ENCODE data around the gene UBE3C.

DNA sequence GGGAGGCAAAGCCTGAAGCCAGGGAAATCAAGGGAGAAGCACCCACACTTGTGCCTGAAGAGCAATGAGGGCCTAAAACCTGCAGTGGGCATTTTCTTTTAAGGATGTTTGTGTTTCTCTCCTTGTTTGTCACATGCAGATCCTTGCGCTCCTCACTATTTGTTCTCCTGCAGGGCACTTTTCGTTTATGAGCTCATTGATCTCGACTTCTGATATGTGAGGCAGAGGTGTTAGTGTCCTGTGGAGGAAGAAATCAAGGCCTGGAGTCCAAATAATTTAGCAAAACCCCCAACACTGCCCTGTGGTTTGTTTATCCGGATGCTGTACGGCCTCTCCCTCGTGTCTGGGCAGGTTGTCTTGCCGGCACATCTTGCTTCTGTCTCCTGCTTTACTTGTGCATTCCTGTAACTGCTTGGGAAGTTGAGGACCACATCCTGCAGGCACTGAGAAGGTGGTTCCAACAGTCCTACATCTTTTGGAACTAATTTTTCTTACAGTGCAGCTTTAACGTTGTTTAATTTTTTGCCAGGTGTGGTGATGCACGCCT is 13.7 kb downstream of the UBE3C start:
- TF ChIP-seq, protein P1, sequence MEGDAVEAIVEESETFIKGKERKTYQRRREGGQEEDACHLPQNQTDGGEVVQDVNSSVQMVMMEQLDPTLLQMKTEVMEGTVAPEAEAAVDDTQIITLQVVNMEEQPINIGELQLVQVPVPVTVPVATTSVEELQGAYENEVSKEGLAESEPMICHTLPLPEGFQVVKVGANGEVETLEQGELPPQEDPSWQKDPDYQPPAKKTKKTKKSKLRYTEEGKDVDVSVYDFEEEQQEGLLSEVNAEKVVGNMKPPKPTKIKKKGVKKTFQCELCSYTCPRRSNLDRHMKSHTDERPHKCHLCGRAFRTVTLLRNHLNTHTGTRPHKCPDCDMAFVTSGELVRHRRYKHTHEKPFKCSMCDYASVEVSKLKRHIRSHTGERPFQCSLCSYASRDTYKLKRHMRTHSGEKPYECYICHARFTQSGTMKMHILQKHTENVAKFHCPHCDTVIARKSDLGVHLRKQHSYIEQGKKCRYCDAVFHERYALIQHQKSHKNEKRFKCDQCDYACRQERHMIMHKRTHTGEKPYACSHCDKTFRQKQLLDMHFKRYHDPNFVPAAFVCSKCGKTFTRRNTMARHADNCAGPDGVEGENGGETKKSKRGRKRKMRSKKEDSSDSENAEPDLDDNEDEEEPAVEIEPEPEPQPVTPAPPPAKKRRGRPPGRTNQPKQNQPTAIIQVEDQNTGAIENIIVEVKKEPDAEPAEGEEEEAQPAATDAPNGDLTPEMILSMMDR (CRISPR knock-in tag; IDR thresholded peaks at IDR 0.05): no peak
- TF ChIP-seq, protein P2, sequence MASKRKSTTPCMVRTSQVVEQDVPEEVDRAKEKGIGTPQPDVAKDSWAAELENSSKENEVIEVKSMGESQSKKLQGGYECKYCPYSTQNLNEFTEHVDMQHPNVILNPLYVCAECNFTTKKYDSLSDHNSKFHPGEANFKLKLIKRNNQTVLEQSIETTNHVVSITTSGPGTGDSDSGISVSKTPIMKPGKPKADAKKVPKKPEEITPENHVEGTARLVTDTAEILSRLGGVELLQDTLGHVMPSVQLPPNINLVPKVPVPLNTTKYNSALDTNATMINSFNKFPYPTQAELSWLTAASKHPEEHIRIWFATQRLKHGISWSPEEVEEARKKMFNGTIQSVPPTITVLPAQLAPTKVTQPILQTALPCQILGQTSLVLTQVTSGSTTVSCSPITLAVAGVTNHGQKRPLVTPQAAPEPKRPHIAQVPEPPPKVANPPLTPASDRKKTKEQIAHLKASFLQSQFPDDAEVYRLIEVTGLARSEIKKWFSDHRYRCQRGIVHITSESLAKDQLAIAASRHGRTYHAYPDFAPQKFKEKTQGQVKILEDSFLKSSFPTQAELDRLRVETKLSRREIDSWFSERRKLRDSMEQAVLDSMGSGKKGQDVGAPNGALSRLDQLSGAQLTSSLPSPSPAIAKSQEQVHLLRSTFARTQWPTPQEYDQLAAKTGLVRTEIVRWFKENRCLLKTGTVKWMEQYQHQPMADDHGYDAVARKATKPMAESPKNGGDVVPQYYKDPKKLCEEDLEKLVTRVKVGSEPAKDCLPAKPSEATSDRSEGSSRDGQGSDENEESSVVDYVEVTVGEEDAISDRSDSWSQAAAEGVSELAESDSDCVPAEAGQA (IDR thresholded peaks at IDR 0.05; ENCODE audit: low read depth): no peak
- TF ChIP-seq, protein P2 (CRISPR knock-in tag; IDR thresholded peaks at IDR 0.05; ENCODE audit: borderline replicate concordance): no peak
- TF ChIP-seq TFAP4 (IDR thresholded peaks at IDR 0.05; ENCODE audit: borderline replicate concordance, low read depth) (no peak), POLR2A (IDR thresholded peaks at IDR 0.05; ENCODE audit: insufficient read depth in 1 of 2, low read depth in 2 of 2, low read length in 2 of 2) (no peak), CREM (IDR thresholded peaks at IDR 0.05) (no peak), CREM (CRISPR knock-in tag; IDR thresholded peaks at IDR 0.05) (no peak), HMG20B (CRISPR knock-in tag; conservative IDR thresholded peaks at IDR 0.05) (no peak)
- TF ChIP-seq, protein P3, sequence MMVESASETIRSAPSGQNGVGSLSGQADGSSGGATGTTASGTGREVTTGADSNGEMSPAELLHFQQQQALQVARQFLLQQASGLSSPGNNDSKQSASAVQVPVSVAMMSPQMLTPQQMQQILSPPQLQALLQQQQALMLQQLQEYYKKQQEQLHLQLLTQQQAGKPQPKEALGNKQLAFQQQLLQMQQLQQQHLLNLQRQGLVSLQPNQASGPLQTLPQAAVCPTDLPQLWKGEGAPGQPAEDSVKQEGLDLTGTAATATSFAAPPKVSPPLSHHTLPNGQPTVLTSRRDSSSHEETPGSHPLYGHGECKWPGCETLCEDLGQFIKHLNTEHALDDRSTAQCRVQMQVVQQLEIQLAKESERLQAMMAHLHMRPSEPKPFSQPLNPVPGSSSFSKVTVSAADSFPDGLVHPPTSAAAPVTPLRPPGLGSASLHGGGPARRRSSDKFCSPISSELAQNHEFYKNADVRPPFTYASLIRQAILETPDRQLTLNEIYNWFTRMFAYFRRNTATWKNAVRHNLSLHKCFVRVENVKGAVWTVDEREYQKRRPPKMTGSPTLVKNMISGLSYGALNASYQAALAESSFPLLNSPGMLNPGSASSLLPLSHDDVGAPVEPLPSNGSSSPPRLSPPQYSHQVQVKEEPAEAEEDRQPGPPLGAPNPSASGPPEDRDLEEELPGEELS (CRISPR knock-in tag; IDR thresholded peaks at IDR 0.05): no peak

All from HepG2 (cell line).